ENCODE measurements around the gene RNF146. TPM values are rescaled to one million over a fixed set of nuclear protein-coding genes. Genes with fewer than 3 reads are reported as not detected.

Gene RNF146
- total RNA-seq, 2 experiments from 2014 or later, result 27.9 to 30.5 TPM

- peaks cover 47% of the 10 kb centered on the region for H3K36me3 Mint-ChIP-seq (ENCODE audit: low read depth)
- DNase-seq, result no peak
- CTCF ChIA-PET, result interaction anchor here (1.2 to 3.5 kb wide), 5 partner anchors 11 to 226 kb away, joined by 3 to 28 read pairs (median 7); partner anchors contain the start of gene RNF146
- peaks cover 20% of the 10 kb centered on the region for H3K4me1 Mint-ChIP-seq
- H3K27ac Mint-ChIP-seq, result peak overlapping the region; percentile 18
- H3K9me3 Mint-ChIP-seq, result no peaks in the 10 kb centered on the region
- POLR2A ChIA-PET, result interaction anchor here (0.9 to 1.8 kb wide), 8 partner anchors 10 to 226 kb away, joined by 3 to 16 read pairs (median 5); partner anchors contain the start of genes ECHDC1 and RNF146
- H3K4me3 Mint-ChIP-seq, result no peak overlapping the region
- no peaks in the 10 kb centered on the region for H3K27me3 Mint-ChIP-seq
Observed at GRCh38 chr6:127290391-127291265, 24.0 kb downstream of the RNF146 start.

- no peak for DNase-seq
- no peaks in the 10 kb centered on the region for H3K9me3 Mint-ChIP-seq
- H3K4me1 Mint-ChIP-seq, result peaks cover 20% of the 10 kb centered on the region
- ChIA-PET CTCF (interaction anchor here (1.6 to 3.5 kb wide), 4 partner anchors 10 to 225 kb away, joined by 6 to 28 read pairs (median 8); partner anchors contain the start of gene RNF146), POLR2A (interaction anchor here (0.9 to 1.8 kb wide), 6 partner anchors 9 to 52 kb away, joined by 3 to 16 read pairs (median 6); partner anchors contain the start of genes ECHDC1 and RNF146)
- H3K27me3 Mint-ChIP-seq, result no peaks in the 10 kb centered on the region
- H3K4me3 Mint-ChIP-seq, result no peak overlapping the region
- no peak overlapping the region for H3K27ac Mint-ChIP-seq
- H3K36me3 Mint-ChIP-seq (ENCODE audit: low read depth), result peaks cover 43% of the 10 kb centered on the region
Observed at GRCh38 chr6:127291495-127291894, 24.8 kb downstream of the RNF146 start.

DNA sequence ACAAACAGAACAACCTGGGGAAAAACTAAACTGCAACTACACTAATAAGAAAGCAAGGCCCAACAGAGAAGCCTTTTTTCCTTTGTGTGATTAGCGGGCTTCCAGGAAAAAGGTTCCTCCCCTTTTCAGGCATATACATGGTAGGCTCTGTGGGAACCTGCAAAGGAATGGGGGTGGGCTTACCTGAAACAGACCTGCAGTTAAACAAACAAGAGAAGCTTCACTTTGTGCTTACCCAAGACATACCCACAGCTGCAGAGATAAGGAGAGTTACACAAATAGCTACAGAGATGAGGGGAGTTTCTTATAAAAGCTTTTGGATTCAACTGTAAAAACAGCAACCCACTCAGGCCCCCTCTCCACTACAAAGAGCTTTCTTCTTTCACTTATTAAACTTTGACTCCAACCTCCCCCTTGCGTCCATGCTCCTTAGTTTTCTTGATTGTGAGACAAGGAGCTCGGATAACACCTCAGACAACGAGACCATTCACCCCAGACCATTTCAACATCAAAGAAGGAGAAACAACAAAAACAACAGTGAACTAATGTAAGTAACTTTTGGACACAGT, 30.9 kb downstream of the RNF146 start:
- CTCF ChIA-PET, result interaction anchor here (1.5 to 2.0 kb wide), 2 partner anchors 31 to 123 kb away, joined by 3 to 5 read pairs; partner anchors contain the start of gene RNF146
- H3K4me3 Mint-ChIP-seq, result no peak overlapping the region
- no peaks in the 10 kb centered on the region for H3K27me3 Mint-ChIP-seq
- peaks cover 15% of the 10 kb centered on the region for H3K36me3 Mint-ChIP-seq (ENCODE audit: low read depth)
- no peaks in the 10 kb centered on the region for H3K9me3 Mint-ChIP-seq
- DNase-seq, result no peak
- peaks cover 3% of the 10 kb centered on the region for H3K4me1 Mint-ChIP-seq
- H3K27ac Mint-ChIP-seq, result no peak overlapping the region
- POLR2A ChIA-PET, result no interaction called here

- H3K36me3 Mint-ChIP-seq (ENCODE audit: low read depth), result peaks cover 13% of the 10 kb centered on the region
- CTCF ChIA-PET, result no interaction called here
- POLR2A ChIA-PET, result interaction anchor here (1.7 kb wide), 1 partner anchor 32 kb away, joined by 6 read pairs; the partner anchor contains the start of gene RNF146
- H3K27ac Mint-ChIP-seq, result no peak overlapping the region
- H3K4me3 Mint-ChIP-seq, result no peak overlapping the region
- no peaks in the 10 kb centered on the region for H3K9me3 Mint-ChIP-seq
- H3K4me1 Mint-ChIP-seq, result peaks cover 7% of the 10 kb centered on the region
- H3K27me3 Mint-ChIP-seq, result no peaks in the 10 kb centered on the region
- DNase-seq, result no peak
Observed at GRCh38 chr6:127298475-127298874, 31.8 kb downstream of the RNF146 start.

DNA sequence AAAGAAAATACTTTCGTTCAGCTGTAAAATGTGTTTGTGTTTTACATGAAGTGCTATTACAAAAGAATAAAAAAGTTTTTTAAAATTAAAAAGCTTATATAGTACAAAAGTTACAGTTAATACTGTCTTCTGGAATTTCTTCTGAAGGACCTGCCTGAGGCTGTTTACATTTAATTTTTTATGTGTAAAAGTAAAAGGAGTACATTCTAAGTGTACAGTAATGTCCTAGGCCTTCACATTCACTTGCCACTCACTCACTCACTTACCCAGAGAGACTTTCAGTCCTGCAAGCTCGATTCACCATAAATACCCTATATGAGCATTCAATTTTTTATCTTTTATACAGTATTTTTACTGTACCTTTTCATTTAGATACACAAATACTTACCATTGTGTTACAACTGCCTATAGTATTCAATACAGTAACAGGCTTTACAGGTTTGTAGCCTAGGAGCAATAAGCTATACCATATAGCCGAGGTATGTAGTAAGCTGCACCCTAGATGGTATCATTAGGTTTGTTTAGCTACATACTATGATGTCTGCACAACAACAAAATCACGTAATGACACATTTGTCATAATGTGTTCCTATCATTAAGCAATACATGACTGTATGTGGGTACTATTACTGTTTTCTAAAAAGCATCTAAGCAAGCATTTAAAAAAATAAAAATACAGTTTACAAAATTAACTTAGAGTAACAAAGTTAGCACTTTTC, 33.0 kb downstream of the RNF146 start:
- no peak overlapping the region for H3K4me3 Mint-ChIP-seq
- POLR2A ChIA-PET, result interaction anchor here (1.1 to 1.7 kb wide), 2 partner anchors 9 to 33 kb away, joined by 5 to 6 read pairs; partner anchors contain the start of gene RNF146
- peaks cover 9% of the 10 kb centered on the region for H3K36me3 Mint-ChIP-seq (ENCODE audit: low read depth)
- H3K27ac Mint-ChIP-seq, result no peak overlapping the region
- no peaks in the 10 kb centered on the region for H3K9me3 Mint-ChIP-seq
- no peaks in the 10 kb centered on the region for H3K27me3 Mint-ChIP-seq
- no peak for DNase-seq
- CTCF ChIA-PET, result interaction anchor here (1.3 to 2.3 kb wide), 2 partner anchors 33 to 217 kb away, joined by 8 read pairs; partner anchors contain the start of gene RNF146
- peaks cover 7% of the 10 kb centered on the region for H3K4me1 Mint-ChIP-seq

GRCh38 chr6:127300411-127300810, 33.7 kb downstream of the RNF146 start:
- H3K36me3 Mint-ChIP-seq (ENCODE audit: low read depth), result peaks cover 6% of the 10 kb centered on the region
- no peaks in the 10 kb centered on the region for H3K9me3 Mint-ChIP-seq
- no peaks in the 10 kb centered on the region for H3K27me3 Mint-ChIP-seq
- ChIA-PET CTCF (interaction anchor here (2.0 to 5.8 kb wide), 4 partner anchors 34 to 239 kb away, joined by 8 to 42 read pairs (median 12); partner anchors contain the start of genes MTCL3 and RNF146), POLR2A (interaction anchor here (1.1 to 1.7 kb wide), 2 partner anchors 10 to 34 kb away, joined by 5 to 6 read pairs; partner anchors contain the start of gene RNF146)
- no peak for DNase-seq
- no peak overlapping the region for H3K4me3 Mint-ChIP-seq
- no peak overlapping the region for H3K27ac Mint-ChIP-seq
- H3K4me1 Mint-ChIP-seq, result peaks cover 7% of the 10 kb centered on the region

DNA sequence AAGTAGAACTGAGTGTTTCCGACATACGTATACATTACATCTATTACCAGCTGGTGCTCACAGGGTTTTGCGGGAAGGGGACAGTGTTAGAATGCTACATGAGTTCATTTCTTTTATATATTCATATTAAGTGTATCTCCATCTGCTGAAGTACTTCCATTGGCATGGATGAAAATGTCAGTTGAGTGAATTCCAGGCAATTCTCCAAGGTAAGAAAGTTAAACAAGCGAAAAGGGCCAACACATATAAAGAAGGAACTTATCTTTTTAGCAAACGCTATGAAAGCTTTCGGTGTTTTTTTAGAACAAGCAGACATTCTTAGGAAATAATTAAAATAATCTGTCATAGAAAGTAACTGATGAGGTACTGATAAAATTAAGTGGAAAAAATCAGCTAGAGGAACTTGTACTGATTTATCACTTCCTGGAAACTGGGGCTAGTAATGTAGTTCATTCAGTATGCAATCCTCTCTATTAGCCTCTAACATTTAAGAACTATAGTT, 34.6 kb downstream of the RNF146 start:
- ChIA-PET CTCF (interaction anchor here (0.7 to 5.8 kb wide), 10 partner anchors 8 to 238 kb away, joined by 3 to 42 read pairs (median 7); partner anchors contain the start of genes MTCL3 and RNF146), POLR2A (interaction anchor here (1.0 to 1.3 kb wide), 2 partner anchors 10 to 42 kb away, joined by 3 to 5 read pairs; partner anchors contain the start of gene ECHDC1)
- Mint-ChIP-seq H3K27me3 (no peaks in the 10 kb centered on the region), H3K9me3 (no peaks in the 10 kb centered on the region), H3K4me1 (peaks cover 7% of the 10 kb centered on the region), H3K36me3 (ENCODE audit: low read depth) (peaks cover 9% of the 10 kb centered on the region), H3K4me3 (no peak overlapping the region), H3K27ac (no peak overlapping the region)
- DNase-seq, result no peak

DNA sequence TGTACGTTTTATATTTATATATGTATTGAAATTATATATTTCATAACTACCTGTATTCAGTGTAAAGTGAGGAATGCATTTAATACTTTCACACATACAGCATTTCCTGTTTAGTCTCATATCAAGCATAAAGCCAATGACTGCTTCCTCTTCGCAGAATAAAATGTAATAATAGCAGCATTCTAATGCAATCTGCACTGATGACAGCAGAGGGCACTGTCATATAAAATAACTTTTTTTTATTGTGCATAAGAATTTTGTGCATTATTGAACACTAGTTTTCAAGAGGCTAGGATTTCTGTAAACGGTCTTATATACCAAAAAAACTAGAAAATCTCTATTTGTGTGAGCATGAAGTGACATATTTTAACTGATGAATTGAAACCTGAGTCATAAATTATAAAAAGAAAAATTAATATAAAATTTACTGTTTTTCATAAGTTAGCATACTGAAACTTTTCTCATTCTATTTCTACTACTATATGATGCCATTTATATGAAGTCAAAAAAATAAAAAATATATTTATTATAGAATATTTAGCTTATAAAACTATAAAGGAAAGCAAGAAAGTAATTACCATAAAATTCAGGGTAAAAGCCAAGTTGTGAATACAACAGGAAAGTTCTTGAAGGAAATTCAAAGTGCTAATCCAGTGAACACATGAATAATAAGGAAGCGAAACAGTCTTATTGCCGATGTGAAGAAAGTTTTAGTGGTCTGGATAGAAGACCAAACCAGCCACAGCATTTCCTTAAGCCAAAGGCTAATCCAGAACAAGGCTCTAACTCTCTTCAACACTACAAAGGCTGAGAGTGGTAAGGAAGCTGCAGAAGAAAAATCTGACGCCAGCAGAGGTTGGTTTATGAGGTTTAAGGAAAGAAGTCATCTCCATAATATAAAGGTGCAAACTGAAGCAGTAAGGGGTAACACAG, 36.3 kb downstream of the RNF146 start:
- Mint-ChIP-seq H3K36me3 (ENCODE audit: low read depth) (peaks cover 18% of the 10 kb centered on the region), H3K4me1 (peaks cover 7% of the 10 kb centered on the region), H3K4me3 (no peak overlapping the region), H3K9me3 (peaks cover 4% of the 10 kb centered on the region), H3K27me3 (no peaks in the 10 kb centered on the region), H3K27ac (no peak overlapping the region)
- peak; percentile 36 for DNase-seq
- ChIA-PET CTCF (interaction anchor here (1.0 to 5.8 kb wide), 8 partner anchors 12 to 237 kb away, joined by 3 to 42 read pairs (median 6); partner anchors contain the start of gene RNF146), POLR2A (no interaction called here)

DNA sequence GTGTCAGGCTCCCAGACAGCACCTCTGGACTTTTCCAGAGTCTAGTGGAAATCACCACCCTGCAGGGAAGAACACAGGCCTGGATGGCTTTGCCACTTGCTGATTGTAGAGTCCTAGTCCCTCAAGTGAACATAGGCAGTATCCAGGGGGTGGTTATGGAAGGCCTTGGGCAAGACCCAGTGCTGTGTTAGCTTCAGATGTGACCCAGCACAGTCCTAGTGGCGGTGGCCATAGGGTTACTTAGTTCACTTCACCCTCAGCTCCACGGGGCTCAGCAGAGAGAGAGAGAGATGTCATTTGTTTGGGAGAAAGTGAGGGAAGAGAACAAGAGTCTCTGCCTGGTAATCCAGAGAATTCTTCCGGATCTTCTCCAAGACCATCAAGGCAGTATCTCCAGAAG, 37.3 kb downstream of the RNF146 start:
- ChIA-PET CTCF (interaction anchor here (1.3 to 5.8 kb wide), 5 partner anchors 12 to 236 kb away, joined by 4 to 42 read pairs (median 6); partner anchors contain the start of gene RNF146), POLR2A (interaction anchor here (0.9 kb wide), 1 partner anchor 11 kb away, joined by 3 read pairs; no protein-coding TSS in a partner anchor)
- H3K27ac Mint-ChIP-seq, result no peak overlapping the region
- no peak for DNase-seq
- peaks cover 7% of the 10 kb centered on the region for H3K4me1 Mint-ChIP-seq
- H3K9me3 Mint-ChIP-seq, result peaks cover 8% of the 10 kb centered on the region
- no peak overlapping the region for H3K4me3 Mint-ChIP-seq
- peaks cover 27% of the 10 kb centered on the region for H3K36me3 Mint-ChIP-seq (ENCODE audit: low read depth)
- no peaks in the 10 kb centered on the region for H3K27me3 Mint-ChIP-seq

DNA sequence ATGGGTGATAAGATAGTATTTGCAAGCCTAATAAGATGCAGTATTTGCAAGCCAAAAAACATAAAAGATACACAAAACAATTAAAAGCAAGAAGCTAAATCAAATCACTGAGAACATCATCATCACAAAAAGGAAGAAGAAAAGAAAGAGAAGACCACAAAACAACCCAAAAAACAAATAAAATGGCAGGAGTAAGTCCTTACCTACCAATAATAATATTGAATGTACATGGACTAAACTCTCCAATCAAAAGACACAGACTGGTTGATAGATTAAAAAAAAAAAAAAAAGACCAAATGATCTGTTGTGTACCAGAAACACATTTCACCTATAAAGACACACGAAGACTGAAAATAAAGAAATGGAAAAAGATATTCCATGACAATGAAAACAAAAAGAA, 39.1 kb downstream of the RNF146 start:
- peaks cover 41% of the 10 kb centered on the region for H3K36me3 Mint-ChIP-seq (ENCODE audit: low read depth)

DNA sequence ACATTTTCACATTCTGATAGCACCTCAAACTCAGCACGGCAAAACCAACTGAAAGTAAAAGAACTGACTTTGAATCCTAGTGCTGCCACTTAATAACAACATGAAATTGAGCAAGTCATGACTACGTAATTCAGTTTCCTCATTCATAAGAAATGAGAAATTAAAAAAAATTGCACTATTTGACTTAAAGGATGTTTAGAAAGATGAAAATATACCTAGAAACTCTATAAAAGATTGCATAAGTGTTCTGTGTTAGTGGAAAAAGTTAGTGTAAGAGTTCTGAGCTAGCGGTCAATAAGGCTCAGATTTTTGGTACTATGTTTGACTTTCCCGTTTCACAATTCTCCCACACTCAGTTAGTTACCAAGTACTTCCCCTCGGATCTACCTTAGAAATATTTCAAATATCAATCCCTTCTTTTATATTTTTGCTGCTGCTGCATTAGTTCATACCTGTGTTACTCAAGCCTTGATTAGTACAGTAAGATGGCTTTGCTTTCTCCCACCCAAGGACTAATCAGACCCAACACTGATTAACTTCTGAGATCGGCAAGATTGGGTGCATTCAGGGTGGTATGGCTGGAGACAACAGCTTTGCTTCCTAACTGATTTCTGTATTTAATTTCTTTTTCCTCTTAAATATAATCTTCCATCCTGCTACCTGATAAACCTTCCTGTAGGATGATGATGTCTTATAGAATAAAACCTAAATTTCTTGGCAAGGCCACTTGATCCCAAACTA, 50.9 kb downstream of the RNF146 start:
- CTCF ChIA-PET, result no interaction called here
- Mint-ChIP-seq H3K9me3 (no peaks in the 10 kb centered on the region), H3K4me1 (no peaks in the 10 kb centered on the region), H3K4me3 (no peak overlapping the region), H3K27me3 (no peaks in the 10 kb centered on the region), H3K36me3 (ENCODE audit: low read depth) (peaks cover 23% of the 10 kb centered on the region), H3K27ac (no peak overlapping the region)
- POLR2A ChIA-PET, result no interaction called here
- DNase-seq, result no peak

More for the DNA sequence above, 39.1 kb downstream of the RNF146 start:
- H3K4me3 Mint-ChIP-seq, result no peak overlapping the region
- peaks cover 7% of the 10 kb centered on the region for H3K4me1 Mint-ChIP-seq
- ChIA-PET CTCF (interaction anchor here (0.7 to 5.8 kb wide), 3 partner anchors 158 to 234 kb away, joined by 5 to 42 read pairs (median 8); no protein-coding TSS in a partner anchor), POLR2A (no interaction called here)
- peaks cover 10% of the 10 kb centered on the region for H3K9me3 Mint-ChIP-seq
- no peak overlapping the region for H3K27ac Mint-ChIP-seq
- DNase-seq, result no peak
- H3K27me3 Mint-ChIP-seq, result no peaks in the 10 kb centered on the region

Data from activated CD4-positive, alpha-beta memory T cell treated with anti-CD3 and anti-CD28 coated beads, Interleukin-2, amount 10 ng/mL, durations not matched to agents 7 days and 5 days (primary cell).